Left lung (tissue), 10 donors: ENCODE measurements around the gene MYMX. TPM values are rescaled to one million over a fixed set of nuclear protein-coding genes. Genes with fewer than 3 reads are reported as not detected.

Source experiments
- ATAC-seq: fragments of 200-7000 bp; cut with Tn5 transposase; one replicate; pipeline ENCODE4 v1.9.1; 2020; ENCODE audit warnings: moderate library complexity
- DNase-seq, 4 donors: peaks; one replicate each; pipeline ENCODE4 v3.0.0-alpha.2; 2013 to 2020
- H3K27ac ChIP-seq, 2 donors: fragments of 200-600 bp; sonication (generic) in 1 of 2; one replicate each; pipeline versions ENCODE4 v1.5.0 to v1.8.0; 2020 to 2021
- H3K27me3 ChIP-seq, 2 donors: fragments of 200-600 bp; sonication (generic) in 1 of 2; one replicate each; pipeline versions ENCODE4 v1.5.0 to v1.8.0; 2020 to 2021
- H3K36me3 ChIP-seq, 2 donors: fragments of 200-600 bp; sonication (generic) in 1 of 2; one replicate each; pipeline versions ENCODE4 v1.5.0 to v1.8.0; 2020 to 2021
- H3K4me1 ChIP-seq, 2 donors: fragments of 200-600 bp; one replicate each; pipeline ENCODE4 v1.8.0; 2021
- H3K4me3 ChIP-seq, 2 donors: fragments of 200-600 bp; sonication (generic) in 1 of 2; one replicate each; pipeline versions ENCODE4 v1.5.0 to v1.8.0; 2020 to 2021; ENCODE audit warnings: mild to moderate bottlenecking in 1 of 2
- H3K9me3 ChIP-seq, 2 donors: fragments of 200-600 bp; sonication (generic) in 1 of 2; one replicate each; pipeline versions ENCODE4 v1.5.0 to v1.8.0; 2020 to 2021
- CTCF ChIP-seq, 2 donors: fragments of 200-600 bp; sonication (generic) in 1 of 2; IDR thresholded peaks; one replicate each; pipeline versions ENCODE4 v1.5.0 to v1.8.0; 2021; ENCODE audit warnings: antibody characterized with exemption in 2 of 2
- intact Hi-C, 2 donors: fragments of 100-400 bp; cut with DNase I; formaldehyde crosslinking; loops; one replicate each; pipeline versions ENCODE4 v1.11.2 to v1.14.2; 2022
- polyA plus RNA-seq, 6 donors: library from polyadenylated mRNA; unstranded; fragments of 120-200 nt; gene quantifications; one replicate each; pipeline ENCODE4 v1.2.1, GENCODE V29; 2013; ENCODE audit not compliant: insufficient read length in 6 of 6
- total RNA-seq, 2 donors: library from RNA; stranded (reverse); fragmentation: NEBNext Ultra II Directional; extraction: Animal tissue kit (Norgen Biotek cat#: 25700); gene quantifications; one replicate each; pipeline ENCODE4 v1.2.1, GENCODE V29; 2021
- donor health status: DM: no; HTN: yes; CAD: no.
- donor health status: DM: no; HTN: no; CAD: no.

The MYMX gene
- total and polyA plus RNA-seq, 8 donors, result 0.21 to 0.79 (median 0.33) TPM; not detected in 2

GRCh38 chr6:44251576-44252524, 35.1 kb downstream of the MYMX start:
- no peak overlapping the region for H3K27ac ChIP-seq
- no peak for ATAC-seq
- DNase-seq, result peak in 1 of 4 donors; percentile 24
- H3K4me3 ChIP-seq, result no peak overlapping the region
- peaks cover 21 to 86% of the 10 kb centered on the region in 2 donors for H3K4me1 ChIP-seq
- no peaks in the 10 kb centered on the region for H3K9me3 ChIP-seq
- intact Hi-C loops, result no loop called here
- no peaks in the 10 kb centered on the region for H3K27me3 ChIP-seq
- peaks cover 5 to 74% of the 10 kb centered on the region in 2 donors for H3K36me3 ChIP-seq
- TF ChIP-seq CTCF (IDR thresholded peaks at IDR 0.05), result no peak

GRCh38 chr6:44253307-44254101, 36.8 kb downstream of the MYMX start:
- H3K36me3 ChIP-seq, result peaks cover 5 to 75% of the 10 kb centered on the region in 2 donors
- intact Hi-C loops, result no loop called here

GRCh38 chr6:44254191-44255104, 37.7 kb downstream of the MYMX start:
- no peak overlapping the region for H3K27ac ChIP-seq
- no peak overlapping the region for H3K4me3 ChIP-seq
- intact Hi-C loops, result no loop called here
- no peaks in the 10 kb centered on the region for H3K9me3 ChIP-seq
- H3K36me3 ChIP-seq, result peaks cover 5 to 75% of the 10 kb centered on the region in 2 donors
- no peak for TF ChIP-seq CTCF (IDR thresholded peaks at IDR 0.05)
- H3K4me1 ChIP-seq, result peaks cover 19 to 82% of the 10 kb centered on the region in 2 donors
- ATAC-seq, result no peak
- no peaks in the 10 kb centered on the region for H3K27me3 ChIP-seq
- peak in 1 of 4 donors; percentile 33 for DNase-seq

More at GRCh38 chr6:44253307-44254101, 36.8 kb downstream of the MYMX start:
- Histone ChIP-seq H3K4me1 (peaks cover 25 to 91% of the 10 kb centered on the region in 2 donors), H3K27ac (no peak overlapping the region), H3K9me3 (no peaks in the 10 kb centered on the region), H3K27me3 (no peaks in the 10 kb centered on the region), H3K4me3 (no peak overlapping the region)
- TF ChIP-seq CTCF (IDR thresholded peaks at IDR 0.05), result peak; percentile 18 to 28
- DNase-seq (peak in 1 of 4 donors; percentile 25), ATAC-seq (no peak)

GRCh38 chr6:44255105-44255808, 38.5 kb downstream of the MYMX start:
- intact Hi-C loops, result no loop called here
- ATAC-seq (no peak), DNase-seq (peak in 1 of 4 donors; percentile 37)
- H3K4me1 ChIP-seq, result peaks cover 13 to 74% of the 10 kb centered on the region in 2 donors
- H3K9me3 ChIP-seq, result no peaks in the 10 kb centered on the region
- H3K27ac ChIP-seq, result no peak overlapping the region
- no peak overlapping the region for H3K4me3 ChIP-seq
- no peaks in the 10 kb centered on the region for H3K27me3 ChIP-seq
- H3K36me3 ChIP-seq, result peaks cover 5 to 75% of the 10 kb centered on the region in 2 donors
- no peak for TF ChIP-seq CTCF (IDR thresholded peaks at IDR 0.05)
